Activated T-cell treated with anti-CD3 and anti-CD28 coated beads for 48 hours (primary cell): ENCODE measurements around the gene RTL1.

Source experiments
- DNase-seq: peaks from one replicate; pipeline ENCODE4 v3.0.0-alpha.2; 2020; ENCODE audit warnings: low read depth

Gene RTL1

GRCh38 chr14:100851586-100851916, 52.0 kb downstream of the RTL1 start:
- no peak for DNase-seq

GRCh38 chr14:100850841-100851585, 52.5 kb downstream of the RTL1 start:
- DNase-seq = peak; percentile 74

- DNase-seq = no peak
Observed at GRCh38 chr14:100849115-100849781, 54.3 kb downstream of the RTL1 start.

GRCh38 chr14:100846309-100846859, 57.1 kb downstream of the RTL1 start:
- no peak for DNase-seq

GRCh38 chr14:100845341-100845740, 58.2 kb downstream of the RTL1 start:
- DNase-seq = no peak

GRCh38 chr14:100844846-100845245, 58.7 kb downstream of the RTL1 start:
- DNase-seq = no peak

- DNase-seq = no peak
Observed at GRCh38 chr14:100844421-100844820, 59.1 kb downstream of the RTL1 start.

- no peak for DNase-seq
Observed at GRCh38 chr14:100844082-100844408, 59.5 kb downstream of the RTL1 start.

- no peak for DNase-seq
Observed at GRCh38 chr14:100842799-100843198, 60.7 kb downstream of the RTL1 start.

GRCh38 chr14:100841761-100842403, 61.6 kb downstream of the RTL1 start:
- no peak for DNase-seq

- no peak for DNase-seq
Observed at GRCh38 chr14:100841066-100841760, 62.3 kb downstream of the RTL1 start.

GRCh38 chr14:100840286-100841065, 63.0 kb downstream of the RTL1 start:
- no peak for DNase-seq

- DNase-seq = no peak
Observed at GRCh38 chr14:100839681-100840111, 63.8 kb downstream of the RTL1 start.

- no peak for DNase-seq
Observed at GRCh38 chr14:100839315-100839585, 64.3 kb downstream of the RTL1 start.

- no peak for DNase-seq
Observed at GRCh38 chr14:100838493-100839314, 64.8 kb downstream of the RTL1 start.

GRCh38 chr14:100837805-100838350, 65.6 kb downstream of the RTL1 start:
- DNase-seq = no peak

- no peak for DNase-seq
Observed at GRCh38 chr14:100836941-100837804, 66.3 kb downstream of the RTL1 start.

- no peak for DNase-seq
Observed at GRCh38 chr14:100836311-100836805, 67.2 kb downstream of the RTL1 start.

GRCh38 chr14:100835548-100836310, 67.8 kb downstream of the RTL1 start:
- no peak for DNase-seq
